GM15510 (cell line): ENCODE measurements around the gene TMEM72.

Source experiments
- POLR2A ChIP-seq: IDR thresholded peaks from 3 replicates; pipeline ENCODE4 v1.6.1; 2011; ENCODE audit warnings: borderline replicate concordance; ENCODE audit not compliant: insufficient read length; ENCODE audit errors: extremely low read depth

TMEM72 gene

GRCh38 chr10:44911081-44911540, at the start of gene TMEM72:
Gene TMEM72 (plus strand): TSS chr10:44911337. CDS start chr10:44911513, 176 bp downstream.
- no peak for TF ChIP-seq POLR2A

- TF ChIP-seq POLR2A, result no peak
Measured at GRCh38 chr10:44862006-44862751, 49.0 kb upstream of the TMEM72 start.

- TF ChIP-seq POLR2A, result no peak
Measured at GRCh38 chr10:44862924-44863323, 48.2 kb upstream of the TMEM72 start.

- no peak for TF ChIP-seq POLR2A
Measured at GRCh38 chr10:44863344-44864047, 47.6 kb upstream of the TMEM72 start.

- no peak for TF ChIP-seq POLR2A
Measured at GRCh38 chr10:44864051-44864450, 47.1 kb upstream of the TMEM72 start.

- no peak for TF ChIP-seq POLR2A
Measured at GRCh38 chr10:44864637-44865288, 46.4 kb upstream of the TMEM72 start.

GRCh38 chr10:44865289-44865671, 45.9 kb upstream of the TMEM72 start:
- TF ChIP-seq POLR2A, result no peak

GRCh38 chr10:44870031-44870430, 41.1 kb upstream of the TMEM72 start:
- no peak for TF ChIP-seq POLR2A

GRCh38 chr10:44873160-44873559, 38.0 kb upstream of the TMEM72 start:
- no peak for TF ChIP-seq POLR2A

GRCh38 chr10:44874166-44874565, 37.0 kb upstream of the TMEM72 start:
- no peak for TF ChIP-seq POLR2A

GRCh38 chr10:44878706-44879530, 32.2 kb upstream of the TMEM72 start:
- no peak for TF ChIP-seq POLR2A

- TF ChIP-seq POLR2A, result no peak
Measured at GRCh38 chr10:44879531-44879899, 31.6 kb upstream of the TMEM72 start.

- no peak for TF ChIP-seq POLR2A
Measured at GRCh38 chr10:44880090-44880715, 30.9 kb upstream of the TMEM72 start.

GRCh38 chr10:44881649-44882048, 29.5 kb upstream of the TMEM72 start:
- TF ChIP-seq POLR2A, result no peak

GRCh38 chr10:44882166-44882720, 28.9 kb upstream of the TMEM72 start:
- TF ChIP-seq POLR2A, result no peak
